ENCODE data around the gene CREB3L2.

- TF ChIP-seq POLR2A (IDR thresholded peaks at IDR 0.05; ENCODE audit: low read length), result no peak
- no peak for TF ChIP-seq GATA1 (IDR thresholded peaks at IDR 0.05; ENCODE audit: low read depth, low read length)
Observed at GRCh38 chr7:138047907-138048306, 46.0 kb upstream of the CREB3L2 start.
